SK-N-SH (cell line): ENCODE measurements around the gene PKNOX2. TPM values are rescaled to one million over a fixed set of nuclear protein-coding genes. Genes with fewer than 3 reads are reported as not detected.

Source experiments
- CTCF ChIA-PET: fragments of 300-600, 350-600 bp; formaldehyde crosslinking; extraction: SDS; loops from one replicate; lab custom pipeline; 2021; lab: Yijun Ruan, JAX
- POLR2A ChIA-PET: fragments of 350-600 bp; sonication (Branson Sonifier 250); formaldehyde crosslinking; extraction: SDS; loops from one replicate; lab custom pipeline; 2020; ENCODE audit warnings: antibody characterized with exemption, inconsistent platforms; lab: Yijun Ruan, JAX
- DNase-seq: peaks from one replicate; pipeline ENCODE4 v3.0.0; 2012
- H2AFZ ChIP-seq: fragments of 200-600 bp; sonication (generic); 2 replicates; pipeline ENCODE4 v1.8.1; 2016; ENCODE audit warnings: antibody characterized with exemption, mild to moderate bottlenecking, low read depth
- H3F3A ChIP-seq: fragments of 200-600 bp; sonication (generic); replicated peaks from 2 replicates; pipeline ENCODE3; 2016; ENCODE audit warnings: antibody characterized with exemption, mild to moderate bottlenecking; ENCODE audit not compliant: insufficient read depth
- H3K27ac ChIP-seq, 2 experiments: fragments of 200-500 bp in 1 of 2; fragments of 200-600 bp in 1 of 2; sonication (Bioruptor generic) in 1 of 2; sonication (generic), shearing (Covaris generic) in 1 of 2; 2 replicates each; pipeline versions ENCODE4 v1.5.1 to v1.6.1; 2014 to 2016; ENCODE audit warnings: low read depth in 2 of 2, inconsistent platforms in 1 of 2, low read length in 1 of 2, mild to moderate bottlenecking in 1 of 2, mixed read lengths in 1 of 2
- H3K27me3 ChIP-seq: fragments of 200-600 bp; sonication (generic), shearing (Covaris generic); 2 replicates; pipeline ENCODE4 v1.6.1; 2016; ENCODE audit warnings: mixed run types; ENCODE audit not compliant: insufficient read depth
- H3K36me3 ChIP-seq, 2 experiments: fragments of 200-500 bp in 1 of 2; fragments of 200-600 bp in 1 of 2; sonication (Bioruptor generic) in 1 of 2; sonication (generic) in 1 of 2; replicated peaks in 1 of 2; 2 replicates each; pipeline versions ENCODE3 to v1.5.1; 2014 to 2016; ENCODE audit warnings: low read length in 1 of 2, mild to moderate bottlenecking in 1 of 2; ENCODE audit not compliant: insufficient read depth in 2 of 2, control insufficient read depth in 1 of 2
- H3K4me1 ChIP-seq, 2 experiments: fragments of 200-500 bp in 1 of 2; fragments of 200-600 bp in 1 of 2; sonication (Bioruptor generic) in 1 of 2; sonication (generic), shearing (Covaris generic) in 1 of 2; 2 replicates each; pipeline versions ENCODE4 v1.5.1 to v1.6.1; 2014 to 2016; ENCODE audit warnings: low read depth in 1 of 2, low read length in 1 of 2, mixed run types in 1 of 2; ENCODE audit not compliant: insufficient read depth in 2 of 2, control insufficient read depth in 1 of 2
- H3K4me2 ChIP-seq: fragments of 200-600 bp; sonication (generic), shearing (Covaris generic); 2 replicates; pipeline ENCODE4 v1.6.1; 2017; ENCODE audit warnings: mixed run types
- H3K4me3 ChIP-seq, 2 experiments: fragments of 200-500 bp in 1 of 2; fragments of 200-600 bp in 1 of 2; sonication (Bioruptor generic) in 1 of 2; sonication (generic), shearing (Covaris generic) in 1 of 2; 2 replicates each; pipeline versions ENCODE4 v1.5.1 to v1.8.1; 2014 to 2016; ENCODE audit warnings: low read depth in 2 of 2, inconsistent platforms in 1 of 2, low read length in 1 of 2, mild to moderate bottlenecking in 1 of 2, mixed read lengths in 1 of 2, moderate library complexity in 1 of 2
- H3K79me2 ChIP-seq: fragments of 200-600 bp; sonication (generic); 2 replicates; pipeline ENCODE4 v1.8.1; 2017; ENCODE audit warnings: mild to moderate bottlenecking; ENCODE audit not compliant: insufficient read depth
- H3K9ac ChIP-seq: fragments of 200-600 bp; sonication (generic); 2 replicates; pipeline ENCODE4 v1.6.1; 2017; ENCODE audit warnings: mixed run types
- H3K9me2 ChIP-seq: fragments of 200-600 bp; sonication (generic); 2 replicates; pipeline ENCODE4 v1.6.1; 2017; ENCODE audit warnings: mixed run types
- H3K9me3 ChIP-seq: fragments of 200-600 bp; sonication (generic); 2 replicates; pipeline ENCODE4 v1.6.1; 2017; ENCODE audit warnings: mixed run types, mild to moderate bottlenecking, moderate library complexity
- H4K20me1 ChIP-seq: fragments of 200-600 bp; sonication (generic); 2 replicates; pipeline ENCODE4 v1.6.1; 2017; ENCODE audit warnings: mild to moderate bottlenecking, mixed run types; ENCODE audit not compliant: insufficient read depth
- CTCF ChIP-seq: fragments of 200-600 bp; sonication (generic); IDR thresholded peaks from 2 replicates; pipeline ENCODE4 v1.6.1; 2017; ENCODE audit warnings: antibody characterized with exemption, mild to moderate bottlenecking, moderate library complexity
- ELF1 ChIP-seq: IDR thresholded peaks from 2 replicates; pipeline ENCODE4 v1.4.0; 2012
- EP300 ChIP-seq, 2 experiments: IDR thresholded peaks; 2 replicates each; pipeline versions ENCODE4 v1.4.0 to v1.6.1; 2012; ENCODE audit warnings: borderline replicate concordance in 1 of 2, low read depth in 1 of 2, low read length in 1 of 2
- FOSL2 ChIP-seq: IDR thresholded peaks from 2 replicates; pipeline ENCODE4 v1.4.0; 2012; ENCODE audit warnings: low read depth, mild to moderate bottlenecking, moderate library complexity, borderline replicate concordance
- FOXM1 ChIP-seq: IDR thresholded peaks from 2 replicates; pipeline ENCODE4 v1.4.0; 2012; ENCODE audit warnings: low read depth, mild to moderate bottlenecking
- IRF3 ChIP-seq: fragments of 150-350 bp; IDR thresholded peaks from 2 replicates; pipeline ENCODE4 v1.6.1; 2016; ENCODE audit warnings: mild to moderate bottlenecking, low read depth, low read length
- JUND ChIP-seq: IDR thresholded peaks from 2 replicates; pipeline ENCODE4 v1.4.0; 2012
- MEF2A ChIP-seq: IDR thresholded peaks from 2 replicates; pipeline ENCODE4 v1.4.0; 2012; ENCODE audit warnings: low read depth, borderline replicate concordance
- NFIC ChIP-seq: IDR thresholded peaks from 2 replicates; pipeline ENCODE4 v1.4.0; 2012; ENCODE audit warnings: borderline replicate concordance
- PBX3 ChIP-seq: IDR thresholded peaks from 2 replicates; pipeline ENCODE4; 2012
- RFX5 ChIP-seq: IDR thresholded peaks from 2 replicates; pipeline ENCODE4 v1.6.1; 2012; ENCODE audit warnings: mild to moderate bottlenecking, improper control_type of control experiment, low read length
- SMC3 ChIP-seq: IDR thresholded peaks from 2 replicates; pipeline ENCODE4 v1.6.1; 2012; ENCODE audit warnings: low read depth, low read length, improper control_type of control experiment
- USF1 ChIP-seq: IDR thresholded peaks from 2 replicates; pipeline ENCODE4 v1.4.0; 2012; ENCODE audit warnings: low read depth, borderline replicate concordance
- YY1 ChIP-seq: IDR thresholded peaks from 2 replicates; pipeline ENCODE4 v1.4.0; 2012; ENCODE audit warnings: low read depth, mild to moderate bottlenecking
- ZBTB33 ChIP-seq: IDR thresholded peaks from 2 replicates; pipeline ENCODE4 v1.4.0; 2012; ENCODE audit warnings: low read depth, borderline replicate concordance
- WGBS: methylation state at CpG from one replicate; pipeline ENCODE4 v1.1.6; 2017; ENCODE audit warnings: low lambda C conversion rate; 5-methylcytosine and 5-hydroxymethylcytosine counted together
- polyA plus RNA-seq, 3 experiments: library from polyadenylated mRNA; depleted of rRNA; stranded (reverse); fragments of >200 nt; gene quantifications; 2 replicates each; pipeline ENCODE4 v1.2.3, GENCODE V29; 2012

The PKNOX2 gene
- polyA plus RNA-seq, 1 of the 3 experiments (the other 2 are of a cell fraction): 0.02 TPM

- Histone ChIP-seq H3K4me2 (no peak overlapping the region), H3K79me2 (no peaks in the 10 kb centered on the region), H3K9me2 (no peaks in the 10 kb centered on the region), H3K27me3 (no peaks in the 10 kb centered on the region; the same call in none of the 2 replicates), H3K4me1 (no peaks in the 10 kb centered on the region; a peak in 1 of 4 replicates), H3K36me3 (no peaks in the 10 kb centered on the region), H3F3A (no peaks in the 10 kb centered on the region), H2AFZ (no peak overlapping the region), H3K9ac (no peak overlapping the region), H3K4me3 (no peak overlapping the region), H4K20me1 (no peaks in the 10 kb centered on the region), H3K9me3 (no peaks in the 10 kb centered on the region), H3K27ac (no peak overlapping the region)
- DNase-seq: no peak
- TF ChIP-seq ELF1: no peak
- no peak for TF ChIP-seq CTCF
- no peak for TF ChIP-seq FOXM1
- TF ChIP-seq NFIC: no peak
- no peak for TF ChIP-seq USF1
- TF ChIP-seq EP300 (IDR thresholded peaks at IDR 0.05; ENCODE audit: borderline replicate concordance in 1 of 2, low read depth in 1 of 2, low read length in 1 of 2): no peak
- no peak for TF ChIP-seq YY1
- no peak for TF ChIP-seq JUND
- no peak for TF ChIP-seq IRF3
- TF ChIP-seq MEF2A: no peak
- WGBS: 46% methylated on average over 4 of the region's 4 CpGs
- ChIA-PET POLR2A (no interaction called here), CTCF (interaction anchor here (0.6 to 4.5 kb wide), 6 partner anchors 11 to 173 kb away, joined by 3 to 33 read pairs (median 4); partner anchors contain the start of gene PKNOX2)
Measured at GRCh38 chr11:125175166-125175565, 10.6 kb downstream of the PKNOX2 start.

- H4K20me1 ChIP-seq: no peaks in the 10 kb centered on the region
- no peak for TF ChIP-seq ZBTB33
- no peak for TF ChIP-seq JUND
- TF ChIP-seq RFX5: no peak
- TF ChIP-seq IRF3: no peak
- no peak for TF ChIP-seq SMC3
- no peak for TF ChIP-seq NFIC
- TF ChIP-seq FOSL2: no peak
- TF ChIP-seq PBX3: no peak
- no peak overlapping the region for H3K4me3 ChIP-seq
- H3K4me1 ChIP-seq: no peaks in the 10 kb centered on the region
- H3K9me3 ChIP-seq: no peaks in the 10 kb centered on the region
- no peaks in the 10 kb centered on the region for H3F3A ChIP-seq
- no peaks in the 10 kb centered on the region; the same call in none of the 2 replicates for H3K27me3 ChIP-seq
- H3K79me2 ChIP-seq: no peaks in the 10 kb centered on the region
- H3K36me3 ChIP-seq: no peaks in the 10 kb centered on the region
- H3K4me2 ChIP-seq: no peak overlapping the region
- ChIA-PET POLR2A (no interaction called here), CTCF (interaction anchor here (1.0 to 4.5 kb wide), 2 partner anchors 12 to 254 kb away, joined by 3 to 33 read pairs; partner anchors contain the start of gene PKNOX2)
- no peak overlapping the region for H3K9ac ChIP-seq
- 68% methylated on average over 12 of the region's 15 CpGs for WGBS
- no peak for DNase-seq
- no peak overlapping the region for H3K27ac ChIP-seq
- H3K9me2 ChIP-seq: no peaks in the 10 kb centered on the region
- no peak overlapping the region for H2AFZ ChIP-seq
Measured at GRCh38 chr11:125175896-125176575, 11.5 kb downstream of the PKNOX2 start.
